ENCODE data around the gene APCS. TPM values are rescaled to one million over a fixed set of nuclear protein-coding genes. Genes with fewer than 3 reads are reported as not detected.

The APCS gene
- total and polyA plus RNA-seq, 3 donors from 2014 or later, result not detected

GRCh38 chr1:159581422-159581821 is 6.2 kb upstream of the APCS start:
- intact Hi-C loops (cut with DNase I; ENCODE audit: low total_unique reads), result no loop called here
- H3K4me3 ChIP-seq, result no peak overlapping the region
- 86 to 100% methylated on average over 1 of the region's 1 CpG for WGBS, 2 donors

GRCh38 chr1:159584536-159584935 is 3.1 kb upstream of the APCS start:
- H3K27me3 ChIP-seq, result no peaks in the 10 kb centered on the region
- no peaks in the 10 kb centered on the region for H3K4me1 ChIP-seq
- no peaks in the 10 kb centered on the region for H3K36me3 ChIP-seq (ENCODE audit: low read depth, missing control alignments)
- H3K27ac ChIP-seq, result no peak overlapping the region
- H3K4me3 ChIP-seq, result no peak overlapping the region
- no peak for DNase-seq
- intact Hi-C loops (cut with DNase I; ENCODE audit: low total_unique reads), result no loop called here
- no peaks in the 10 kb centered on the region for H3K9me3 ChIP-seq
- no peak for TF ChIP-seq CTCF (IDR thresholded peaks at IDR 0.05)
- no peak for TF ChIP-seq POLR2A (IDR thresholded peaks at IDR 0.05)
- WGBS, 2 donors, result 88 to 91% methylated on average over 2 of the region's 2 CpGs

More at GRCh38 chr1:159581422-159581821, 6.2 kb upstream of the APCS start:
- Histone ChIP-seq H3K27me3 (no peaks in the 10 kb centered on the region), H3K4me1 (no peaks in the 10 kb centered on the region), H3K27ac (no peak overlapping the region), H3K36me3 (ENCODE audit: low read depth, missing control alignments) (no peaks in the 10 kb centered on the region), H3K9me3 (no peaks in the 10 kb centered on the region)
- no peak for DNase-seq
- TF ChIP-seq POLR2A (IDR thresholded peaks at IDR 0.05) (no peak), CTCF (IDR thresholded peaks at IDR 0.05) (no peak)

- 86 to 89% methylated on average over 4 of the region's 4 CpGs for WGBS, 2 donors
- TF ChIP-seq POLR2A (IDR thresholded peaks at IDR 0.05) (no peak), CTCF (IDR thresholded peaks at IDR 0.05) (no peak)
- no peak overlapping the region for H3K27ac ChIP-seq
- no peaks in the 10 kb centered on the region for H3K36me3 ChIP-seq (ENCODE audit: low read depth, missing control alignments)
- H3K4me1 ChIP-seq, result no peaks in the 10 kb centered on the region
- DNase-seq, result no peak
- H3K27me3 ChIP-seq, result no peaks in the 10 kb centered on the region
- no peaks in the 10 kb centered on the region for H3K9me3 ChIP-seq
- H3K4me3 ChIP-seq, result no peak overlapping the region
- intact Hi-C loops (cut with DNase I; ENCODE audit: low total_unique reads), result no loop called here
These were observed 4.4 kb downstream of the APCS start for GRCh38 chr1:159591981-159592380.

- intact Hi-C loops (cut with DNase I; ENCODE audit: low total_unique reads), result no loop called here
- TF ChIP-seq POLR2A (IDR thresholded peaks at IDR 0.05) (no peak), CTCF (IDR thresholded peaks at IDR 0.05) (no peak)
These were observed 7.2 kb downstream of the APCS start for GRCh38 chr1:159594625-159595405.

GRCh38 chr1:159598196-159598595 is 10.6 kb downstream of the APCS start:
- Histone ChIP-seq H3K4me1 (no peaks in the 10 kb centered on the region), H3K4me3 (no peak overlapping the region), H3K9me3 (no peaks in the 10 kb centered on the region), H3K36me3 (ENCODE audit: low read depth, missing control alignments) (no peaks in the 10 kb centered on the region), H3K27ac (no peak overlapping the region), H3K27me3 (no peaks in the 10 kb centered on the region)
- intact Hi-C loops (cut with DNase I; ENCODE audit: low total_unique reads), result no loop called here
- DNase-seq, result no peak
- TF ChIP-seq CTCF (IDR thresholded peaks at IDR 0.05) (no peak), POLR2A (IDR thresholded peaks at IDR 0.05) (no peak)
- WGBS, 2 donors, result 63 to 74% methylated on average over 4 of the region's 4 CpGs

More at GRCh38 chr1:159594625-159595405, 7.2 kb downstream of the APCS start:
- H3K9me3 ChIP-seq, result no peaks in the 10 kb centered on the region
- H3K4me1 ChIP-seq, result no peaks in the 10 kb centered on the region
- DNase-seq, result no peak
- no peaks in the 10 kb centered on the region for H3K27me3 ChIP-seq
- no peak overlapping the region for H3K4me3 ChIP-seq
- 58 to 62% methylated on average over 6 of the region's 6 CpGs for WGBS, 2 donors
- H3K36me3 ChIP-seq (ENCODE audit: low read depth, missing control alignments), result no peaks in the 10 kb centered on the region
- H3K27ac ChIP-seq, result no peak overlapping the region
